HepG2 (cell line): ENCODE measurements around the gene ARHGAP26. TPM values are rescaled to one million over a fixed set of nuclear protein-coding genes. Genes with fewer than 3 reads are reported as not detected.
A peak's percentile ranks its signal among the peaks of the same experiment; 100 is the strongest.

Experiments used
- ATAC-seq: fragments of 200-7000 bp; cut with Tn5 transposase; 3 replicates; pipeline ENCODE4 v1.9.1; 2020; ENCODE audit warnings: mild to moderate bottlenecking, moderate library complexity
- BruUV-seq: library from RNA; stranded (reverse); fragments of 400-500 nt; replicated peaks from 2 replicates; lab custom pipeline; 2021; lab: Mats Ljungman, UMichigan
- CTCF ChIA-PET: fragments of 300-600 bp; formaldehyde crosslinking; extraction: SDS; loops from one replicate; lab custom pipeline; 2021; ENCODE audit warnings: low total read pairs, inconsistent platforms, low intra/inter-chr PET ratio; lab: Yijun Ruan, JAX
- POLR2A ChIA-PET: fragments of 350-600 bp; sonication (Branson Sonifier 250); formaldehyde crosslinking; loops from one replicate; lab custom pipeline; 2020; ENCODE audit warnings: antibody characterized with exemption, inconsistent platforms; lab: Yijun Ruan, JAX
- DNase-seq: peaks from one replicate; pipeline ENCODE4 v3.0.0-alpha.2; 2015; ENCODE audit warnings: low spot score
- FAIRE-seq: peaks from 3 replicates; lab custom pipeline; 2011; peaks lifted over from hg19 to GRCh38; lab: Jason Lieb, UNC
- H2AFZ ChIP-seq: one replicate; pipeline ENCODE4 v1.6.1; 2011; ENCODE audit warnings: low read length, inconsistent platforms
- H3K27ac ChIP-seq: fragments of 300-600 bp; 3 replicates; pipeline ENCODE4 v1.8.0; 2011; ENCODE audit warnings: mixed run types, mild to moderate bottlenecking, mixed read lengths, low read length, inconsistent platforms; ENCODE audit not compliant: insufficient read depth; ENCODE audit errors: extremely low read length
- H3K27me3 ChIP-seq, 2 experiments: fragments of 200-600 bp in 1 of 2; 2 replicates in 1 of 2; 3 replicates in 1 of 2; pipeline versions ENCODE4 v1.6.0 to v1.8.0; 2011; ENCODE audit warnings: low read length in 2 of 2, mild to moderate bottlenecking in 2 of 2, moderate library complexity in 2 of 2, inconsistent platforms in 1 of 2; ENCODE audit not compliant: insufficient read depth in 2 of 2, control insufficient read depth in 1 of 2
- H3K36me3 ChIP-seq, 2 experiments: fragments of 200-600 bp in 1 of 2; replicated peaks in 1 of 2; 2 replicates in 1 of 2; 3 replicates in 1 of 2; pipeline versions ENCODE4 v1.5.1 to v1.8.0; 2011; ENCODE audit warnings: low read length in 2 of 2, inconsistent platforms in 1 of 2; ENCODE audit not compliant: insufficient read depth in 2 of 2, control insufficient read depth in 1 of 2
- H3K4me1 ChIP-seq: 2 replicates; pipeline ENCODE4 v1.5.1; 2012; ENCODE audit warnings: low read length, inconsistent platforms; ENCODE audit not compliant: insufficient read depth
- H3K4me2 ChIP-seq: 2 replicates; pipeline ENCODE4 v1.6.0; 2011; ENCODE audit warnings: low read depth, low read length, inconsistent platforms
- H3K4me3 ChIP-seq, 3 experiments: fragments of 200-600 bp in 1 of 3; sonication (generic), shearing (Covaris generic) in 1 of 3; replicated peaks in 1 of 3; 2 replicates each; pipeline ENCODE4 v1.5.1; 2011 to 2016; ENCODE audit warnings: low read length in 3 of 3, inconsistent platforms in 2 of 3, low read depth in 2 of 3, mild to moderate bottlenecking in 2 of 3, control low read depth in 1 of 3, mixed read lengths in 1 of 3; ENCODE audit not compliant: insufficient read depth in 1 of 3
- H3K79me2 ChIP-seq: one replicate; pipeline ENCODE4 v1.6.1; 2011; ENCODE audit warnings: low read length, inconsistent platforms; ENCODE audit not compliant: insufficient read depth
- H3K9ac ChIP-seq: 2 replicates; pipeline ENCODE4 v1.6.0; 2011; ENCODE audit warnings: mild to moderate bottlenecking, low read depth, low read length, inconsistent platforms; ENCODE audit not compliant: insufficient read depth
- H3K9me3 ChIP-seq: 2 replicates; pipeline ENCODE4 v1.5.1; 2012; ENCODE audit warnings: mild to moderate bottlenecking, low read length
- H4K20me1 ChIP-seq: 2 replicates; pipeline ENCODE4 v1.6.0; 2011; ENCODE audit warnings: inconsistent platforms, mild to moderate bottlenecking, low read length, moderate library complexity; ENCODE audit not compliant: insufficient read depth
- HNF4G ChIP-seq, 2 experiments: sonication (generic) in 1 of 2; formaldehyde crosslinking in 1 of 2; IDR thresholded peaks; 2 replicates each; pipeline versions ENCODE4 v1.4.0 to v1.6.1; 2011 to 2020; ENCODE audit warnings: borderline replicate concordance in 2 of 2, low read depth in 2 of 2, mild to moderate bottlenecking in 2 of 2, low read length in 1 of 2, missing genetic modification reagents in 1 of 2, moderate library complexity in 1 of 2
- RBM22 ChIP-seq: fragments of 200-400 bp; formaldehyde crosslinking; optimal IDR thresholded peaks from 2 replicates; pipeline ENCODE3; 2017; ENCODE audit warnings: mild to moderate bottlenecking, low read length, moderate library complexity
- TSC22D2 ChIP-seq: sonication (generic); formaldehyde crosslinking; IDR thresholded peaks from 2 replicates; pipeline ENCODE4 v1.5.1; 2020; ENCODE audit warnings: missing genetic modification reagents, mild to moderate bottlenecking, borderline replicate concordance
- ZBTB3 ChIP-seq: sonication (generic); formaldehyde crosslinking; IDR thresholded peaks from 2 replicates; pipeline ENCODE4 v1.4.0; 2020; ENCODE audit warnings: low read depth, mild to moderate bottlenecking, moderate library complexity, missing genetic modification reagents, borderline replicate concordance
- ZNF274 ChIP-seq: sonication (generic); formaldehyde crosslinking; IDR thresholded peaks from 2 replicates; pipeline ENCODE4 v1.5.1; 2020; ENCODE audit warnings: mild to moderate bottlenecking, missing genetic modification reagents
- ZNF468 ChIP-seq: sonication (generic); formaldehyde crosslinking; IDR thresholded peaks from 2 replicates; pipeline ENCODE4 v1.8.0; 2022; ENCODE audit warnings: mild to moderate bottlenecking, moderate library complexity, missing genetic modification reagents
- WGBS: methylation state at CpG from one replicate; pipeline ENCODE4 v1.1.6; 2017; ENCODE audit warnings: low lambda C conversion rate; 5-methylcytosine and 5-hydroxymethylcytosine counted together
- in situ Hi-C: cut with HindIII; loops from 2 replicates; pipeline ENCODE4 v1.10.0; 2017; ENCODE audit warnings: low pct_unique_long_range_greater_than_20kb; ENCODE audit not compliant: extremely low pct_ligation_motif_present
- intact Hi-C: fragments of 100-400 bp; cut with micrococcal nuclease; formaldehyde crosslinking; loops from one replicate; pipeline ENCODE4 v1.10.0; 2022; ENCODE audit not compliant: unreplicated experiment
- polyA plus RNA-seq, 8 experiments: library from polyadenylated mRNA; depleted of rRNA in 3 of 8; stranded (reverse) in 7 of 8; unstranded in 1 of 8; fragments of >200 nt; fragmentation: Illumina TruSeq in 4 of 8; extraction: Trizol in 4 of 8; gene quantifications; 2 replicates each; pipeline versions ENCODE4 v1.2.1 to v1.2.3, GENCODE V29; 2011 to 2016; ENCODE audit warnings: low read depth in 4 of 8, missing spikeins in 1 of 8, mixed read lengths in 1 of 8; ENCODE audit not compliant: insufficient read depth in 1 of 8
- total RNA-seq, 5 experiments: library from RNA; depleted of rRNA; stranded (reverse); fragments of >200 nt; fragmentation: Illumina TruSeq; extraction: Trizol; gene quantifications; 2 replicates each; pipeline ENCODE4 v1.2.3, GENCODE V29; 2016; ENCODE audit warnings: low read depth in 1 of 5

ARHGAP26 gene
- total and polyA plus RNA-seq, 2 of the 13 experiments (the other 11 are each of a cell fraction or from before 2014, with no cell fraction given): 9.6 to 18.2 TPM

DNA sequence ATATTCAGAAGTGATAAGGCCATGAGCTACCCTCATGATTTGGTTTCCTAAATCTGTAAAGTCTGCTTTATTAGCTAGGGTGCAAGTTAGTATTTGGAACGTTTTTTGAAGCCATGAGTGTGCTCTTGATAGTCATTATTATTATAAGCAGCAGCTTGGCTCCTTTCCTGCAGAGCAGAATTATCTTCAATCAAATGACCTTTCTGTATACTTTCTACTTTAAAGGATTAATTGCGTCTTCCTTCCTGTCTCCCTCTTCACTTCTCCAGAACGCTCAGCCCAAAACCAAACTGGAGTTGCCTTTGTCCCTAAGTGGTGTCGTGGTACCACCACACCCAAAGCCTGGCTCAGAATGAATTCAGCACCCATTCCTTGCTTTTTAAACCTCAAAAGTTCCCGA, 211.3 kb downstream of the ARHGAP26 start:
- H3K27ac ChIP-seq: peak overlapping the region; percentile 90
- H3K4me1 ChIP-seq: peaks cover 39% of the 10 kb centered on the region
- peak overlapping the region; percentile 52 for H3K9ac ChIP-seq
- H3K4me3 ChIP-seq: peak overlapping the region in 2 of 3 experiments; percentile 39; a peak in 4 of 6 replicates
- 17% methylated on average over 5 of the region's 5 CpGs for WGBS
- no peaks in the 10 kb centered on the region for H3K9me3 ChIP-seq
- FAIRE-seq (no peak), ATAC-seq (no peak), DNase-seq (no peak)
- no peaks in the 10 kb centered on the region for H4K20me1 ChIP-seq
- no peaks in the 10 kb centered on the region for H3K79me2 ChIP-seq
- ChIA-PET CTCF (no interaction called here), POLR2A (no interaction called here)
- peak; percentile 64; the same call in 1 of the 2 replicates for TF ChIP-seq ZNF468 (CRISPR knock-in tag)
- TF ChIP-seq HNF4G (IDR thresholded peaks at IDR 0.05; ENCODE audit: borderline replicate concordance, low read depth, low read length): no peak
- TF ChIP-seq HNF4G (CRISPR knock-in tag; IDR thresholded peaks at IDR 0.05; ENCODE audit: borderline replicate concordance, low read depth): no peak
- TF ChIP-seq ZBTB3 (CRISPR knock-in tag): no peak
- TF ChIP-seq ZNF274 (CRISPR knock-in tag): no peak
- no peak for TF ChIP-seq TSC22D2 (CRISPR knock-in tag)
- no peak for TF ChIP-seq RBM22
- in situ Hi-C loops: no loop called here
- intact Hi-C loops: no loop called here
- peaks cover 0 to 4% of the 10 kb centered on the region in 2 experiments; a peak in 1 of 5 replicates for H3K36me3 ChIP-seq
- H3K27me3 ChIP-seq: no peaks in the 10 kb centered on the region
- H3K4me2 ChIP-seq: peak overlapping the region; percentile 75
- BruUV-seq: no TSS peak
- H2AFZ ChIP-seq: peak overlapping the region; percentile 77
